Muscle of leg (tissue), 11 donors: Measurements from ENCODE around the gene RNU6-8. TPM values are rescaled to one million over a fixed set of nuclear protein-coding genes. Genes with fewer than 3 reads are reported as not detected.

Experiments used
- DNase-seq: peaks from one replicate; pipeline ENCODE4 v3.0.0; 2013
- H3K27ac ChIP-seq: one replicate; pipeline ENCODE4 v1.5.1; 2013; ENCODE audit warnings: mild to moderate bottlenecking, low read length, control low read depth
- H3K27me3 ChIP-seq: one replicate; pipeline ENCODE4 v1.6.1; 2013; ENCODE audit warnings: low read length; ENCODE audit not compliant: control insufficient read depth, insufficient read depth
- H3K36me3 ChIP-seq: one replicate; pipeline ENCODE4 v1.6.1; 2013; ENCODE audit warnings: low read length; ENCODE audit not compliant: control insufficient read depth, insufficient read depth
- H3K4me1 ChIP-seq: one replicate; pipeline ENCODE4 v1.6.1; 2013; ENCODE audit warnings: low read length; ENCODE audit not compliant: control insufficient read depth, insufficient read depth
- H3K4me3 ChIP-seq: one replicate; pipeline ENCODE4 v1.5.1; 2013; ENCODE audit warnings: low read length, control low read depth
- H3K9me3 ChIP-seq: replicated peaks from 2 replicates; pipeline ENCODE4 v1.6.1; 2013; ENCODE audit warnings: low read depth, low read length; ENCODE audit not compliant: control insufficient read depth
- WGBS: methylation state at CpG from one replicate; pipeline ENCODE4 v1.1.5; 2013; ENCODE audit warnings: missing lambda C conversion rate; ENCODE audit not compliant: insufficient coverage; 5-methylcytosine and 5-hydroxymethylcytosine counted together
- polyA plus RNA-seq, 8 donors: library from polyadenylated mRNA; unstranded; fragments of 120-200 nt; gene quantifications; one replicate each; pipeline versions ENCODE4 v1.2.1 to v1.2.3, GENCODE V29; 2013; ENCODE audit warnings: inconsistent platforms in 1 of 8, low replicate concordance in 1 of 8; ENCODE audit not compliant: insufficient read length in 8 of 8, insufficient read depth in 1 of 8
- total RNA-seq: library from RNA; stranded (reverse); fragments of 120-200 nt; gene quantifications from one replicate; pipeline ENCODE4 v1.2.4, GENCODE V29; 2013

Gene RNU6-8
- total and polyA plus RNA-seq, 9 donors, result not detected

GRCh38 chr14:32166029-32166428, 37.0 kb downstream of the RNU6-8 start:
- Histone ChIP-seq H3K4me1 (no peaks in the 10 kb centered on the region), H3K27me3 (no peaks in the 10 kb centered on the region), H3K9me3 (no peaks in the 10 kb centered on the region), H3K4me3 (no peak overlapping the region), H3K27ac (no peak overlapping the region), H3K36me3 (no peaks in the 10 kb centered on the region)
- DNase-seq, result no peak
- no CpG with 5 or more reads among the region's 2 CpGs for WGBS

Other genes starting within 250 kb of the RNU6-8 start
- gene ARHGAP5, start 126.0 kb downstream of the RNU6-8 start, total RNA-seq, result 131 TPM
- gene ARHGAP5, start 126.0 kb downstream of the RNU6-8 start, polyA plus RNA-seq, result 10 to 100 TPM; 23.9 to 57.8 (median 41.7) TPM
- gene RNU6-7, start 1.2 kb downstream of the RNU6-8 start, total RNA-seq, result not detected
- gene RNU6-7, start 1.2 kb downstream of the RNU6-8 start, polyA plus RNA-seq, result not detected
- 87.1 TPM for gene AKAP6, start 126.0 kb upstream of the RNU6-8 start, total RNA-seq
- 10 to 100 TPM; 25.4 to 68.7 (median 59.0) TPM for gene AKAP6, start 126.0 kb upstream of the RNU6-8 start, polyA plus RNA-seq